GM19397 (cell line): ENCODE results near the gene PRR14.
A peak's percentile ranks its signal among the peaks of the same experiment; 100 is the strongest.

Experiments
- ATAC-seq: cut with Tn5 transposase; IDR thresholded peaks from one replicate; pipeline ENCODE4 v1.9.1; 2021; ENCODE audit warnings: mild to moderate bottlenecking, moderate library complexity; ENCODE audit not compliant: unreplicated experiment

PRR14 gene

DNA sequence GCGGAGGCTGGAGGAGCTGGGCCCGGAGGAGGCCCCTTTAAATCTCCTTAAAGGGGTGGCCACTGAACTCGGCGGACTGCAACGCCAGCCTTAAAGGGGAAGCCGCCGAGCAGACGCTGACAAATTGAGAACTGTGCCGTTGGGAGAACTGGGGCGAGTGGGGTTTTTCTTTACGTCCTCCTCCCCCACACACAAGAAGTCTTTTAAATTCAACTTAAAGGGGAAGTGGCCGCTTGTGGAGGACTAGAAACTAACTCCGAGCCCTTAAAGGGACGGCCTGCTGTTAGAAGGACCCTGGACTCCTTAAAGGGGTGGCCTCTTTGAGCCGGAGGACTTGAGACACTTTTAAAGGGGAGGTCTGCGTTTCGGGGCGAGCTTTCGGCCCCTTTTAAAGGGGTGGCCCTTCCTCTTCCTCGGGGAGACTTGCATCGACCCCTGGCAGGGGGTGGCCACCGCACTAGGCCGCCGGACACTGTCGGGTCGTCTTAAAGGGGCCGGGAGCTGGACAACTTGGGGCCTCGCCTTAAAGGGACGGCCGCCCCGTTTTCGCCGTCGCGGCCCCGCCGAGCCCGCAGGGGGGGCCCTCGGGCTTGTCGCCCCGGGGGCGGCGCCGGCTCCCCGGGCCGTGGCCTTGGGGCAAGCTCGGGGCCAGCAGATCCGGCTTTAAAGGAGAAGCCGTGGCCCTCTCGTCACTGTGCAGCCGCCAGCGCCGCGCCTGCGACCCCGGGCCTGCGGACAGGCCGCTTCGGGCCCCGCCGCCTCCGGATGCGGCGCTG lies 8.2 kb downstream of the PRR14 start:
- peak; percentile 21 for ATAC-seq

DNA sequence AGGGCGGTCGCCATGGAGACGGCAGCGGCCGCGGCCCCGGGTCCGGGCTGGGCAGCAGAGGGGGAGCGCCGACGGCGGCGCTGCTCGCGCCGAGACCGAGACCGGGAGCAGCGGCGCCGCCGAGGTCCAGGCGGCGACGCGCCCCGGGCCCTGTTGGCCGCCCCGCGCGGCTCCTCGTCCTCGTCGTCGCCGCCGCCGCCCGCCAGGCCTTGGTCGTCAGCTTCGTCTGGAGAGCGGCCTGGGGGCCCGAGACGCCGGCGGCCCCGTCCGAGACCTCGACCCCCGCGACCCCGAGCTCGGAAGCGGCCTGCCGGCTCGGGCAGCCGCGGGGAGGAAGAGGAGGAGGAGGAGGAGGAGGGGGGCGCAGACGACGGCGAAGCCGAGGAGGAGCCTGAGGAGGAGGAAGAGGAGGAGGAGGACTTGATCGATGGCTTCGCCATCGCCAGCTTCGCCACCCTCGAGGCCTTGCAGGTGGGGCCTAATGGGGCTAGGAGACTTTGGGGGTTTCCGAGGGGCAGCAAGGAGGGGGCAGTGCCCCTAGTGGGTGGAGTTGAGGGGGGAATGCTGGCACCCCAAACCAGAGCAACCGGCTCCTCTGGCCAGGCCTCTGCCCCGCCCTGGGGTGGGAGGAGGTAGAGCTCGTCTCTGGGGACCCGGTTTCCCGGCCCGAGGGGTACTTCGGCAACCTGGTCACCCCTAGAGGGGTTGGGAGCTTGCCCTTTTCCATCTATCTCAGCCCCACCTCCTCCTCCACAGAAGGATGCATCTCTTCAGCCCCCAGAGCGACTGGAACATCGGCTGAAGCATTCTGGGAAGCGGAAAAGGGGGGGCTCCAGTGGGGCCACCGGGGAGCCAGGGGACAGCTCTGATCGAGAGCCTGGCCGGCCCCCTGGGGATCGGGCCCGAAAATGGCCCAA lies 9.0 kb downstream of the PRR14 start:
- peak; percentile 0 for ATAC-seq

DNA sequence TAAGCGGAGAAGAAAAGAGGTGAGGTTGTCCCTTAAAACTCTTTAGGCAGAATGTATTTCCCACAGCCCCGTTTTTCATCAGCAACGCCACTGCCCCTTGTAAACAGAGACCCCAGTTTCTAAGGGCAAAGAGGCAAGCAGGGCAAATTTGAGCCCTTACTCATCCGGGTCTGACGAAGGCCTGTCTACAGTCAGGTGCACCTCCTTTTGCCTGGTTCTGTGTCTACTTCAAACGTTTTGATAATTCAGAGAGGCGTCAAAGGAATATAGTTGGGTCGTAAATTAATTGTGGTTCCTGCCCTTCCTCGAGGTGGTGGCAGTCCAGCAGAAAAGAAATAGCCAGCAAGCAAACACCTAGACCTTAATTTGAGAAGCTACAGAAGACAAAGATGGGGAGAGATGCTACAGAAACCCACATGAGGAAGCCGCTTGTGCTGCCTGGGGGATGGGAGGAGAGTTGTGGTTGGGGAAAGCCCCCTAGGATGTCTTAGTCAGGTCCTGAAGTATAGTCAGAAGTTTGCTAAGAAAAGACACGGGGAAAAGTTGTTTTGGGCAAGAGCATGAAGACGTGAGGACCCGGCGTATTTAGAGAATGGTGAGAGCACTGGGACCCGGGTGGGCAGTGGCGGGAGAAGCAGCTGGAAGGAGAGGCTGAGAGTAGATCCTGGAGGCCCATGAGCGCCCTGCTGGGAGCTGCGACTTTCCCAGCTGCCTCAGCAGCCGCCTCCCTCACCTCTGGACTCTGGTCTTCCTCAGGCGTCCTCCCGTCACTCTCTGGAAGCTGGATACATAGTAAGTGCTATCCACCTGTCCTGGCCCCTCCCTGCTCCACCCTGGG lies 9.9 kb downstream of the PRR14 start:
- no peak for ATAC-seq

DNA sequence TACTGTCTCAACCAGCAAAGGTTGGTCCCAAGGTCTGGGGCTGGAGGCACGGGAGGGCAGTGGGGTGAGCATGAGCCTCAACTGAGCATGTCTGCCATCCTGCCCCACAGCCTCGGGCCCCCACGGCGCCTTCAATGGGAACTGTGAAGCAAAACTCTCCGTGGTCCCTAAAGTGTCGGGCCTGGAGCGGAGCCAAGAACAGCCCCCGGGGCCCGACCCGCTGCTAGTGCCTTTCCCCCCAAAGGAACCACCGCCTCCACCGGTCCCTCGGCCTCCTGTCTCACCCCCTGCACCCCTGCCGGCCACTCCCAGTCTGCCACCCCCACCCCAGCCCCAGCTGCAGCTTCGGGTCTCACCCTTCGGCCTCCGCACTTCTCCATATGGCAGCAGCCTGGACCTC lies 11.7 kb downstream of the PRR14 start:
- ATAC-seq: no peak

DNA sequence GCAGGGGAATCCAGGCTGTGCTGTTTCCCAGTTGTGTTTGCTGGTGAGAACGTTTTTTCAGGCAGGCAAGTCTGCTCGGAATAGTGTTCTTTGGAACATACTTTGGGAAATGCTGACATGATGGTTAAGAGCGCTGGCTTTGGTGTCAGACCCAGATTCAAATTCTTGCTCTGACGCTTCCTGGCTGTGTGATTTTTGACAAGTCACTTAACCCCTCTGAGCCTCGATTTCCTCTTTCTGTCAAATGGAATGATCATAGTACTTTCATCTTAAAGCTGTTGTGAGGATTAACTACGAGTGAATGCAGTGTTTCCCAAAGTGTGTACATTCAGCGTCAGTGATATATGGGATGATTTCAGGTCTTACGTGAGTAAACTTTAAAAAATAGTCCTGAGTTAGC lies 12.3 kb downstream of the PRR14 start:
- ATAC-seq: no peak

DNA sequence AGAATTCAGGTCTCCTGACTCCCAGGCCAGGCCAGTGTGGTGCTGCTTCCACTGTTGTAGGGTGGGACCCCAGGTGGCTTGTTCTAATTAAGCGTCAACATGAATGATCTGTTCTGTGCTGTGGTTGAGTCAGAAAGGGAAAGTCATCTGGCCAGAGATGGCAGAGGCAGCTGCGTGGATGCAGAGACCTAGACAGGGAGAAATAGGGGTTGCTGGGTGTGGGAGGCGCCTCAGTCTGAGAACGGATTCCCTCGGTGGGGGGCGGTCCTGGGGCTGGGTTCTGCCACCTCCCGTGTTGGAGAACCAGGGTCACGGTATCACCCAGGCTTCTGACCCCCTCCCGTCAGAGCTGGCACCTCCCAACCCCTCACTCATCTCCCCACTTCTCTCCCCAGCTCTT lies 13.1 kb downstream of the PRR14 start:
- ATAC-seq: no peak

DNA sequence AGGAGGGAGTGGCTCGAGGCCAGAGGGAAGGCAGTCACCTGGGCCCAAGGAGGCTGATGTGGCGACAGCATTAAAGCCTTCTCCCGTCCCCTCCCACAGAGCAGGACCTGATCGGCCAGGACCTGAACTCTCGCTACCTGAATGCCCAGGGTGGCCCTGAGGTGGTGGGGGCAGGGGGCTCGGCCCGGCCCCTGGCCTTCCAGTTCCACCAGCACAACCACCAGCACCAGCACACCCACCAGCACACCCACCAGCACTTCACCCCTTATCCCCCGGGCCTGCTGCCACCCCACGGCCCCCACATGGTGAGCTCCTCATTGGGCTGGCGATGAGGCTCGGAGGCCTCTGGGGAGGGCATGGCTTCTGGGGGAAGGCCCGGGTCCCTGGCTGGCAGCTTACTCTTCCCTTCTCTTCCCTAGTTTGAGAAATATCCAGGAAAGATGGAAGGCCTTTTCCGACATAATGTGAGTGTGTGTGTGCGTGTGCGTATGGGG lies 13.9 kb downstream of the PRR14 start:
- ATAC-seq: no peak

DNA sequence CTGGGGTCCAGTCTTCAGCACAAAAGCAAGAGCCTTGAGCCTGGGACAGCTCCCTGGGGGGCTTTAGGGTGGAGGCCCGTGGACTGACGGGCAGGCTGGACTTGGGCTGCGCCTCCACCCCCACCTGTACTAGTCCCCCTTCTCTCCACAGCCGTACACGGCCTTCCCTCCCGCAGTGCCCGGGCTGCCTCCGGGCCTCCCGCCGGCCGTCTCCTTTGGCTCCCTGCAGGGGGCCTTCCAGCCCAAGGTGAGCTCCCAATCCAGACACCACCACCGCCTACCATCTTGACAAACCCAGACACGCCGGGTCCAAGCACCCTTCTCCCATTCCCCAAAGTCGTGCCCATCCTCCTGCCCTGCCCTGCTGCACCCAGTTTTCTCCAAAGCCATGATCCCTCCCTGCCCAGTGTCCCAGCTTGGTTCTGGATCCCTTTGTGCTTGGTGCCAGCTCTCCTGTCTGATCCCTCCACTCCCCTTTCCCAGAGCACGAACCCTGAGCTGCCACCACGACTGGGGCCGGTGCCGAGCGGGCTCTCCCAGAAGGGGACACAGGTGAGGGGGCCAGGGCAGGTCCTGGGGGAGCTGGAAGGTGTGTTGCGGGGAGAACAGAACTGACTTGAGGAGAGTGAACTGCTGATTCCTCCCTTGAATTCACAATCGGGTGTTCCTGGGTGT lies 14.5 kb downstream of the PRR14 start:
- ATAC-seq: no peak

DNA sequence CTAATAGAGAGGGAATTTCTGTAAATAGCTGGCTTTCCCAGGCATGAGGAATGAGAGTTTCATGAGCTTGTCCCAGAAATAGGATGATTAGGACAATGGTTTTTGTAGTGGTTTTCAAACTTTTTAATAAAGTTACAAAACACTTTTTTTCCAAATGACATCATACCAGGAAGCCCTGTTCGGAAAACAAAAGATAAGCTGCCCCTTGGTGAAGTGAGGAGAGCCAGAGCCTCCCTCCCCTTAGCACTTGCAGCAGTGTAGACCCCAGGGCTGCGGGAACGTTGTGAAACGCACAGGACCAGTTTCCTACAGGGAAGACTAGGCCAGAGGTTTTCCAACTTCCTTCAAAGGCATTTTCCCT lies 15.1 kb downstream of the PRR14 start:
- ATAC-seq: no peak

DNA sequence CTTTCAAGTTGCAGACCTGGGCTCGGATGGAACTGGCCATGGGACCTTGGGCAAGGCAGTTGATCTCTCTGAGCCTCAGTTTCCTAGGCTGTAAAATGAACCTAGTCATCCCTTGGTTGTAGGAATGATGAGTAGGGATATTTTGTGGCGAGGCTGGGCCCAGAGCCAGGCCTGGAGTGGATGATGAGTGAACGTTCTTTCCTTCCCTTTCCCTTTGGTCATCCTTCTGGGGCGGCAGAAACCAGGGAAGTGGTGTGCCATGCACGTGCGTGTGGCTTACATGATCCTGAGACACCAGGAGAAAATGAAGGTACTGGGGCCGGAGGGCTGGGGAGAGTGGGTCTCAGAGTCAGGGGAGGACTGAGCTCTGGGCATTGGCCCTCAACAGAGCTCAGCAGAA lies 15.9 kb downstream of the PRR14 start:
- ATAC-seq: no peak

DNA sequence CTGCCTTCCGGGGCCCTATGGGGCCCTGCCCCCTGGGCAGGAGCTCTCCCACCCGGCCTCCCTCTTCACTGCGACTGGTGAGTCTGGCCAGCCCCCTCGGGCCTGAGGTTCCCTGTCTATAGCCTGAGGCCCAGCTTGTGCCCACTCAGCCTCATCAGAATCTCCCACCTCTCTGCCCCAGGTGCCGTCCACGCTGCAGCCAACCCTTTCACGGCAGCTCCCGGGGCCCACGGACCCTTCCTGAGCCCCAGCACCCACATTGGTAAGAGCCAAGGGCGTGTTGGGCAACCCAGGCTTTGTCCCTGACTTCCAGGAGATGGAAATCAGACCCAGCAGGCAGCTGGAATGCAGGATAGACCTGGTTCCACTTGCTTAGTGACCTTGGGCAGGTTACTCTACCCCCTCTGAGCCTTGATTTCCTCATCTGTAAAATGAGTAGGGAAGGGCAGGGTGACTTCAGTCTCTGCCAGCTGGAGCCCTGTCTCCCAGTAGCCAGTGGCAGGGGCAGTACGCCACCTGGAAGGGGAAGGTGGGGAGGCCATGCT lies 16.7 kb downstream of the PRR14 start:
- no peak for ATAC-seq

DNA sequence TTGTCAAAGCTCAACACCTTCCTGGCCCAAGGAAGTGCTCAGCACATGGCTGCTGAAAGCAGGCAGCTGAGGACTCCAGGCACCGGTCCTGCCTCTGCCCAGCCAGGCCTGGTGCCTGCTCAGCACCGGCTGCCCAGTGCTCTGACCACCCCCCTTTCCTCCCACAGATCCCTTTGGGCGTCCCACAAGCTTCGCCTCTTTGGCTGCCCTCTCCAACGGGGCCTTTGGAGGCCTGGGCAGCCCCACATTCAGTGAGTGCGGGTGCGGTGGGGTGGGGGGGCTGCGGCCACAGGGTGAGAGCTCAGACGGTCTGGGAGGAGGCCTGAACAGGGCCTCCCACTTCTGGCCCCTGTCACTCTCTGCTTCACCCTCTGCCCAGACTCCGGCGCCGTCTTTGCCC lies 17.6 kb downstream of the PRR14 start:
- no peak for ATAC-seq

DNA sequence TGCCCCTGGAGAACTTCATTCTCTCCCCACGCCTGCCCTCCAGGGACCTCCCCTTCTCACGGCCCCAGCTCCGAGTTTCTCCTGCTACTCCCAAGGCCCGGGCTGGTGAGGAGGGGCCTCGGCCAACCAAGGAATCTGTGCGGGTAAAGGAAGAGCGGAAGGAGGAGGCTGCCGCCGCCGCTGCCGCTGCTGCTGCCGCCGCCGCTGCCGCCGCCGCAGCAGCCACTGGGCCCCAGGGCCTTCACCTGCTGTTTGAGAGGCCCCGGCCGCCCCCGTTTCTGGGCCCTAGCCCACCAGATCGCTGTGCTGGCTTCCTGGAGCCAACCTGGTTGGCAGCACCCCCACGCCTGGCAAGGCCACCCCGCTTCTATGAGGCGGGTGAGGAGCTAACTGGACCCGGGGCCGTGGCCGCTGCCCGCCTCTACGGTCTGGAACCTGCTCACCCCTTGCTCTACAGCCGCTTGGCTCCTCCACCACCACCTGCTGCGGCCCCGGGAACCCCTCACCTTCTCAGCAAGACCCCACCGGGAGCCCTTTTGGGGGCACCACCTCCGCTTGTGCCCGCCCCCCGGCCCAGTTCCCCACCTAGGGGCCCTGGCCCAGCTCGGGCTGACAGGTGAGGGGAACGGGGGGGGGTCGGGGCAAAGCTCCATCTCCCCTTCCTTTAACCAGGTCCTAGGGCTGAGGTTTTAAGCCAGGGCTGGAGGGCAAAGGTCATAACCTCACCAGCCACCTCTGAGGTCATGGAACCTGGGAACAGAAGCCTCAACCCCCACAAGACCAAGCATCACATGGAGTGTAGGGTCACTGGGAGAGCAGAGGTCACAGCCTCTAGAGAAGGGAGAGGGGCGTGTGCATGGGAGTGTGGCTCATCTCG lies 18.5 kb downstream of the PRR14 start:
- ATAC-seq: no peak

DNA sequence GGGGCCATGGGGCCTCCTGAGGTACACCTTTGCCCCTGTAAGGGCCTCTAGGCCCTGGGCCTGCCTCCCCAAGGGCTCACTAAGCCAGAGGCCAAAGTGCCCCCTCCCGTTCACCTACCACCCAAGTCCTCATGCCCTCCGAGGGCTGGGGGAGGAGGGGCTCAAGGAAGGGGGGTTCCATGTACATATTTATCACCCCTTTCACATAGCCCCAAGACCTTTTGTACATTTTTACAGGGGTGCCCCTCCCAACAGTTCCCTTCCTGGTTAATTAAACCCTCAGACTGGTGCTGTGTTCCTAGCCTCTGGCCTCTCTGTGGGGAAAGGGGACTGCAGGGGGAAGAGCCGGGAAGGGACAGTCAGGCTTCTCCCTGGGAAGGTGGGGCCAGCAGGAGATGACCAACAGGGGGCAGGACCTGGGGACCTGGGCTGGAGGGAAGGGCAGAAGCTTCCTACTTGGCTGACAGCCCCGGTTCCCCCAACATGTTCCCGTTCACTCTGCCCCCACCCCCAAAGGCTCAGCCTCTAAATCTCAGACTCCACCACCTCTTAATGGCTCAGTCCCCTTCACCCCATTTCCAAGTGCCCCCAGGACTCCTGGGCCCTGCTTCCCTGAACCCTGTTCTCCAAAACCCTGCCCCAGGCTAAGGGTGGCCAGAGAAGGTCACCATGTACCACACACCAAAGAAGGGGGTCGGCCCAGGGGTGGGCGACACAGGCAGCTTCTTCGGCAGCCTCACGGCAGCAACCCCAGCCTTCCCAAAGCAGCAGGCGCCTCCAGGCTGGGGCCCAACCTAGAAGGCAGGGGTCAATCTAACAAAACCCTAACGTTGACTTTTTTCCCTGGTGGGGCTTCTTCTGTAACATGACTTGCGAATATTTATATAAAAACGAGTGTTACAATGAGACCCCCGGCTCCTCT lies 19.4 kb downstream of the PRR14 start:
- ATAC-seq: no peak

DNA sequence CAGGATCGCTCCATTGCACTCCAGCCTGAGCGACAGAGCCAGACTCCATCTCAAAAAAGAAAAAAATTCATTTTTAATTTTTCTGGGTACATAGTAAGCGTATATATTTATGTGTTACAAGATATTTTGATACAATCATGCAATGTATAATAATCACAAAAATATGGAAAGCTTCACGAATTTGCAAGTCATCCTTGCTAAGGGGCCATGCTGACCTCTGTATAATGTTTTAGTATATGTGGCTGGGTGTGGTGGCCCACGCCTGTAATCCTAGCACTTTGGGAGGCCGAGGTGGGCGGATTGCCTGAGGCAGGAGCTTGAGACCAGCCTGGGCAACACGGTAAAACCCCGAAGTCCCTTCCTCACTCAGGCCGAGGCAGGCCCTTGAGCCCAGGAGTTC lies 24.4 kb downstream of the PRR14 start:
- ATAC-seq: no peak

DNA sequence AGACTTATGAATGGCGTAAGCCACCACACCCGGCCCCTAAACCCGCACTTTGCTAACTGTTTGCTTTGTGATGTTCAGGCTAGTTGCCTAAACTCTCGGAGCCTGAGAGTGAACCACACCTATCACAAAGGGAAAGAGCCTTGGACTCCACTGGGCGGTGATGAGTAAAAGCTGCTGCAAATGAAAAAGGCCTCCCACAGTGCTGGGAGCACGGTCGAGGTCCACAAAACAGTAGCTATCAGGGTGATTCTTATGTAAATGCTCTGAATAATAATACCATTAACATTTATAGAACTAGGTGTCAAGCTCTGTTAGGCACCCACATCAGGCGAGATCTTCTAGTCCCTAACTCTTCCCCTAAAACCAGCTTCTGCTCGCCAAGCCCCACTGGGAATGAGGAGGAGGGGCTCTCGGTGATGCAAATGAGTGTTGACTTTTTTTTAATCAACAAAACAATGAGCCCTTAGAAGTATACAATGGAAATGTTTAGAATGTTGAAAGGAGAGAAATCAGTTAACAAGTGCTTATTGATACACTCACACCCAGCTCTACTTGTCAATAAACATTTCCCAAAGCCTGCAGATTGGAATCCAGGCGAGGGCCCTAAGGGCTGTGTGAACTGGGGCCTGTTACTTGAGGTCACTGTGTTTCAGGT lies 27.3 kb downstream of the PRR14 start:
- ATAC-seq: no peak

DNA sequence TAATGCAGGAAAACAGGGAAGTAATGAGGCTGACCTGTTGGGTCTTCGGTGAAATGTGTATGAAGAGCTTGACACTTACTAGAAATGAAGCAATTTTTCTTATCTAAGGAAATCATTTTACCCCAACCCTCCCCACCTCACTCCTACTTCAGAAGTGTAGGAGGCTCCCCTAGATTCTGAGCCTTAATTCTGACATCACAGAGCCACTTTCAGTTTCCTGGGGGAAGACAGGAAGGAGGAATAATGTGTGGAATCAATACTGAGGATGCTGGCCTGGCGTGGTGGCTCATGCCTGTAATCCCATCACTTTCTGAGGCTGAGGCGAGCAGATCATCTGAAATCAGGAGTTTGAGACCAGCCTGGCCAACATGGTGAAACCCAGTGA lies 27.8 kb downstream of the PRR14 start:
- no peak for ATAC-seq

DNA sequence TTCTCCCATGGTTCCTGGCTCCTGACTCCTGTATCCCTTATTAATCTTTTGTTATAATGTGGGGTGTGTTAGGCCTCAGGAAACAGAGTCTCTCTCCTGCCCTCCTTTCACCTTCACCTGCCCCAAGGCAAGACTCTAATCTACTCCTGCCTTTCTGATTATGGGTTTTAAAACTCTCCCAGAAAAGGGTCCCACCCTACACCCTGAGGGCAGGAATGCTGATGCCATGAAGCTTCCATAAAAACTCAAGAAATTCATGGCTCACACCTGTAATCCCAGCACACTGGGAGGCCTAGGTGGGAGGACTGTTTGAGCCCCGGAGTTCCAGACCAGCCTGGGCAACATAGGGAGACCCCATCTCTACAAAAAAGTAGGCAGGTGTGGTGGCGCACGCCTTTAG lies 29.6 kb downstream of the PRR14 start:
- no peak for ATAC-seq
